ENCODE data around the gene OPCML.

GRCh38 chr11:132763503-132763902, 768.8 kb downstream of the OPCML start:
- TF ChIP-seq CTCF (conservative IDR thresholded peaks at IDR 0.05; ENCODE audit: low read depth, low read length) (no peak), EZH2 (IDR thresholded peaks at IDR 0.05; ENCODE audit: low read length, unreplicated experiment) (no peak), EZH2phosphoT487 (IDR thresholded peaks at IDR 0.05; ENCODE audit: borderline replicate concordance, low read length) (no peak)

Data from PC-3 (cell line).